HEK293 (cell line): ENCODE data around the gene MBTD1.

ENCODE experiments used
- HOXC10 ChIP-seq: sonication (generic); formaldehyde crosslinking; IDR thresholded peaks from 2 replicates; pipeline ENCODE4 v1.8.1; 2023; ENCODE audit warnings: mild to moderate bottlenecking, missing genetic modification reagents
- OSR2 ChIP-seq: fragments of 450-650 bp; formaldehyde crosslinking; IDR thresholded peaks from 2 replicates; pipeline ENCODE4 v1.5.1; 2016; ENCODE audit warnings: missing biosample characterization, missing genetic modification characterization
- PRDM2 ChIP-seq: fragments of 450-650 bp; formaldehyde crosslinking; IDR thresholded peaks from 2 replicates; pipeline ENCODE4 v1.5.1; 2016; ENCODE audit warnings: missing biosample characterization, missing genetic modification characterization, borderline replicate concordance
- TCF7L2 ChIP-seq: IDR thresholded peaks from 2 replicates; pipeline ENCODE4 v1.6.1; 2011; ENCODE audit warnings: low read depth, mild to moderate bottlenecking, inconsistent platforms, low read length, moderate library complexity, borderline replicate concordance
- ZNF311 ChIP-seq: fragments of 450-650 bp; formaldehyde crosslinking; IDR thresholded peaks from 2 replicates; pipeline ENCODE4 v1.5.1; 2017; ENCODE audit warnings: missing biosample characterization, missing genetic modification characterization, borderline replicate concordance
- ZNF362 ChIP-seq: fragments of 450-650 bp; formaldehyde crosslinking; IDR thresholded peaks from 2 replicates; pipeline ENCODE4 v1.5.1; 2016; ENCODE audit warnings: missing biosample characterization, missing genetic modification characterization
- ZNF585B ChIP-seq: fragments of 450-650 bp; formaldehyde crosslinking; IDR thresholded peaks from 2 replicates; pipeline ENCODE4 v1.5.1; 2016; ENCODE audit warnings: missing biosample characterization, missing genetic modification characterization
- TF ChIP-seq, protein P1 (sequence below): fragments of 450-650 bp; formaldehyde crosslinking; IDR thresholded peaks from 2 replicates; pipeline ENCODE4 v1.5.1; 2016; ENCODE audit warnings: missing biosample characterization, missing genetic modification characterization
- TF ChIP-seq, protein P2 (sequence below): fragments of 450-650 bp; formaldehyde crosslinking; IDR thresholded peaks from 2 replicates; pipeline ENCODE4 v1.5.1; 2016; ENCODE audit warnings: missing biosample characterization, missing genetic modification characterization
- TF ChIP-seq, protein P3 (sequence below): fragments of 450-650 bp; IDR thresholded peaks from 2 replicates; pipeline ENCODE4 v1.5.1; 2018; ENCODE audit warnings: missing biosample characterization, missing genetic modification characterization
- TF ChIP-seq, protein P4 (sequence below): fragments of 450-650 bp; formaldehyde crosslinking; IDR thresholded peaks from 2 replicates; pipeline ENCODE4 v1.5.1; 2017; ENCODE audit warnings: missing biosample characterization, missing genetic modification characterization

DNA sequence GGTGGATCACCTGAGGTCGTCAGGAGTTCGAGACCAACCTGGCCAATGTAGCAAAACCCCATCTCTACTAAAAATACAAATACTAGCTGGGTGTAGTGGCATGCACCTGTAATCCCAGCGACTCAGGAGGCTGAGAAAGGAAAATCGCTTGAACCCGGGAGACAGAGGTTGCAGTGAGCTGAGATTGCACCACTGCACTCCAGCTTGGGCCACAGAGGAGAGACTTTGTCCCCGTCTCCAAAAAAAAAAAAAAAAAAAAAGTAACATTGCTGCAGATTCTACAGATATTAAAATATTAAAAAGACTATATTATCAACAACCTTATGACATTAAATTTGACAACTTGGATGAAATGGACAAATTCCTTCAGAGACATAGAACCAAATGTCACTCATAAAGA lies 25.7 kb downstream of the MBTD1 start:
- TF ChIP-seq, protein P1, sequence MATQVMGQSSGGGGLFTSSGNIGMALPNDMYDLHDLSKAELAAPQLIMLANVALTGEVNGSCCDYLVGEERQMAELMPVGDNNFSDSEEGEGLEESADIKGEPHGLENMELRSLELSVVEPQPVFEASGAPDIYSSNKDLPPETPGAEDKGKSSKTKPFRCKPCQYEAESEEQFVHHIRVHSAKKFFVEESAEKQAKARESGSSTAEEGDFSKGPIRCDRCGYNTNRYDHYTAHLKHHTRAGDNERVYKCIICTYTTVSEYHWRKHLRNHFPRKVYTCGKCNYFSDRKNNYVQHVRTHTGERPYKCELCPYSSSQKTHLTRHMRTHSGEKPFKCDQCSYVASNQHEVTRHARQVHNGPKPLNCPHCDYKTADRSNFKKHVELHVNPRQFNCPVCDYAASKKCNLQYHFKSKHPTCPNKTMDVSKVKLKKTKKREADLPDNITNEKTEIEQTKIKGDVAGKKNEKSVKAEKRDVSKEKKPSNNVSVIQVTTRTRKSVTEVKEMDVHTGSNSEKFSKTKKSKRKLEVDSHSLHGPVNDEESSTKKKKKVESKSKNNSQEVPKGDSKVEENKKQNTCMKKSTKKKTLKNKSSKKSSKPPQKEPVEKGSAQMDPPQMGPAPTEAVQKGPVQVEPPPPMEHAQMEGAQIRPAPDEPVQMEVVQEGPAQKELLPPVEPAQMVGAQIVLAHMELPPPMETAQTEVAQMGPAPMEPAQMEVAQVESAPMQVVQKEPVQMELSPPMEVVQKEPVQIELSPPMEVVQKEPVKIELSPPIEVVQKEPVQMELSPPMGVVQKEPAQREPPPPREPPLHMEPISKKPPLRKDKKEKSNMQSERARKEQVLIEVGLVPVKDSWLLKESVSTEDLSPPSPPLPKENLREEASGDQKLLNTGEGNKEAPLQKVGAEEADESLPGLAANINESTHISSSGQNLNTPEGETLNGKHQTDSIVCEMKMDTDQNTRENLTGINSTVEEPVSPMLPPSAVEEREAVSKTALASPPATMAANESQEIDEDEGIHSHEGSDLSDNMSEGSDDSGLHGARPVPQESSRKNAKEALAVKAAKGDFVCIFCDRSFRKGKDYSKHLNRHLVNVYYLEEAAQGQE (tag by site-specific recombination): no peak
- TF ChIP-seq, protein P2, sequence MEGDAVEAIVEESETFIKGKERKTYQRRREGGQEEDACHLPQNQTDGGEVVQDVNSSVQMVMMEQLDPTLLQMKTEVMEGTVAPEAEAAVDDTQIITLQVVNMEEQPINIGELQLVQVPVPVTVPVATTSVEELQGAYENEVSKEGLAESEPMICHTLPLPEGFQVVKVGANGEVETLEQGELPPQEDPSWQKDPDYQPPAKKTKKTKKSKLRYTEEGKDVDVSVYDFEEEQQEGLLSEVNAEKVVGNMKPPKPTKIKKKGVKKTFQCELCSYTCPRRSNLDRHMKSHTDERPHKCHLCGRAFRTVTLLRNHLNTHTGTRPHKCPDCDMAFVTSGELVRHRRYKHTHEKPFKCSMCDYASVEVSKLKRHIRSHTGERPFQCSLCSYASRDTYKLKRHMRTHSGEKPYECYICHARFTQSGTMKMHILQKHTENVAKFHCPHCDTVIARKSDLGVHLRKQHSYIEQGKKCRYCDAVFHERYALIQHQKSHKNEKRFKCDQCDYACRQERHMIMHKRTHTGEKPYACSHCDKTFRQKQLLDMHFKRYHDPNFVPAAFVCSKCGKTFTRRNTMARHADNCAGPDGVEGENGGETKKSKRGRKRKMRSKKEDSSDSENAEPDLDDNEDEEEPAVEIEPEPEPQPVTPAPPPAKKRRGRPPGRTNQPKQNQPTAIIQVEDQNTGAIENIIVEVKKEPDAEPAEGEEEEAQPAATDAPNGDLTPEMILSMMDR (tag by site-specific recombination): no peak
- no peak for TF ChIP-seq ZNF311
- no peak for TF ChIP-seq TCF7L2
- TF ChIP-seq, protein P3, sequence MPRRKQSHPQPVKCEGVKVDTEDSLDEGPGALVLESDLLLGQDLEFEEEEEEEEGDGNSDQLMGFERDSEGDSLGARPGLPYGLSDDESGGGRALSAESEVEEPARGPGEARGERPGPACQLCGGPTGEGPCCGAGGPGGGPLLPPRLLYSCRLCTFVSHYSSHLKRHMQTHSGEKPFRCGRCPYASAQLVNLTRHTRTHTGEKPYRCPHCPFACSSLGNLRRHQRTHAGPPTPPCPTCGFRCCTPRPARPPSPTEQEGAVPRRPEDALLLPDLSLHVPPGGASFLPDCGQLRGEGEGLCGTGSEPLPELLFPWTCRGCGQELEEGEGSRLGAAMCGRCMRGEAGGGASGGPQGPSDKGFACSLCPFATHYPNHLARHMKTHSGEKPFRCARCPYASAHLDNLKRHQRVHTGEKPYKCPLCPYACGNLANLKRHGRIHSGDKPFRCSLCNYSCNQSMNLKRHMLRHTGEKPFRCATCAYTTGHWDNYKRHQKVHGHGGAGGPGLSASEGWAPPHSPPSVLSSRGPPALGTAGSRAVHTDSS (tag by site-specific recombination): no peak
- TF ChIP-seq PRDM2: no peak
- TF ChIP-seq, protein P4, sequence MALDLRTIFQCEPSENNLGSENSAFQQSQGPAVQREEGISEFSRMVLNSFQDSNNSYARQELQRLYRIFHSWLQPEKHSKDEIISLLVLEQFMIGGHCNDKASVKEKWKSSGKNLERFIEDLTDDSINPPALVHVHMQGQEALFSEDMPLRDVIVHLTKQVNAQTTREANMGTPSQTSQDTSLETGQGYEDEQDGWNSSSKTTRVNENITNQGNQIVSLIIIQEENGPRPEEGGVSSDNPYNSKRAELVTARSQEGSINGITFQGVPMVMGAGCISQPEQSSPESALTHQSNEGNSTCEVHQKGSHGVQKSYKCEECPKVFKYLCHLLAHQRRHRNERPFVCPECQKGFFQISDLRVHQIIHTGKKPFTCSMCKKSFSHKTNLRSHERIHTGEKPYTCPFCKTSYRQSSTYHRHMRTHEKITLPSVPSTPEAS: no peak
- no peak for TF ChIP-seq HOXC10 (CRISPR knock-in tag)
- TF ChIP-seq OSR2 (tag by site-specific recombination): no peak
- TF ChIP-seq ZNF585B (tag by site-specific recombination): no peak
- no peak for TF ChIP-seq ZNF362 (tag by site-specific recombination)
